A673 (cell line): ENCODE data around the gene FBLN2.

Source experiments
- CTCF ChIP-seq: fragments of 300-800, 200-600 bp; sonication (generic); conservative IDR thresholded peaks from 2 replicates; pipeline ENCODE4 v1.5.1; 2017; ENCODE audit warnings: low read depth, mild to moderate bottlenecking, antibody characterized with exemption, low read length, moderate library complexity, mixed read lengths
- EZH2 ChIP-seq: fragments of 200-600 bp; sonication (generic); IDR thresholded peaks from 2 replicates; pipeline ENCODE4 v1.6.1; 2017; ENCODE audit warnings: borderline replicate concordance, low read depth, mild to moderate bottlenecking, mixed read lengths, antibody characterized with exemption, low read length; ENCODE audit not compliant: poor library complexity, severe bottlenecking

GRCh38 chr3:13540297-13540995, 8.5 kb upstream of the FBLN2 start:
- no peak for TF ChIP-seq CTCF
- no peak for TF ChIP-seq EZH2
